H1 (cell line): ENCODE results near the gene KLHDC7A. TPM values are rescaled to one million over a fixed set of nuclear protein-coding genes. Genes with fewer than 3 reads are reported as not detected.

Source experiments
- CTCF ChIA-PET: fragments of 300-600 bp; sonication (Branson Sonifier 250); formaldehyde crosslinking; loops from one replicate; lab custom pipeline; 2021; ENCODE audit not compliant: partially characterized antibody; lab: Charles Lee
- POLR2A ChIA-PET: fragments of 300-600 bp; sonication (Branson Sonifier 250); formaldehyde crosslinking; loops from one replicate; lab custom pipeline; 2021; ENCODE audit warnings: inconsistent platforms; ENCODE audit not compliant: partially characterized antibody; lab: Charles Lee
- DNase-seq, 2 experiments: peaks; one replicate each; pipeline versions ENCODE4 v3.0.0 to v3.0.0-alpha.2; 2010 to 2022; ENCODE audit warnings: low spot score in 2 of 2, low read depth in 1 of 2, mixed read lengths in 1 of 2
- FAIRE-seq: peaks from 2 replicates; lab custom pipeline; 2011; peaks lifted over from hg19 to GRCh38; lab: Jason Lieb, UNC
- H2AFZ ChIP-seq: 2 replicates; pipeline ENCODE4 v1.8.1; 2012; ENCODE audit warnings: low read length, inconsistent platforms
- H2AK5ac ChIP-seq: 2 replicates; pipeline ENCODE4 v1.6.1; 2013; ENCODE audit warnings: low read depth, low read length
- H2BK120ac ChIP-seq: replicated peaks from 2 replicates; pipeline ENCODE3; 2013; ENCODE audit warnings: low read depth, low read length, inconsistent platforms
- H2BK12ac ChIP-seq: 2 replicates; pipeline ENCODE4 v1.6.1; 2013; ENCODE audit warnings: low read depth, low read length
- H2BK15ac ChIP-seq: 2 replicates; pipeline ENCODE4 v1.6.1; 2013; ENCODE audit warnings: low read length
- H2BK20ac ChIP-seq: 2 replicates; pipeline ENCODE4 v1.6.1; 2013; ENCODE audit warnings: low read length
- H2BK5ac ChIP-seq: 2 replicates; pipeline ENCODE4 v1.6.1; 2013; ENCODE audit warnings: low read depth, low read length
- H3K14ac ChIP-seq: 2 replicates; pipeline ENCODE4 v1.6.1; 2013; ENCODE audit warnings: inconsistent platforms; ENCODE audit not compliant: insufficient read length
- H3K18ac ChIP-seq: 2 replicates; pipeline ENCODE4 v1.6.1; 2013; ENCODE audit warnings: low read length; ENCODE audit errors: extremely low read depth
- H3K23ac ChIP-seq: 2 replicates; pipeline ENCODE4 v1.6.1; 2013; ENCODE audit warnings: inconsistent platforms; ENCODE audit not compliant: insufficient read length
- H3K23me2 ChIP-seq: 2 replicates; pipeline ENCODE4 v1.6.1; 2013; ENCODE audit warnings: low read depth, low read length
- H3K27ac ChIP-seq: 2 replicates; pipeline ENCODE4 v1.6.1; 2011; ENCODE audit warnings: low read depth, low read length, inconsistent platforms
- H3K27me3 ChIP-seq, 4 experiments: replicated peaks in 1 of 4; 1 replicate in 1 of 4; 2 replicates in 3 of 4; pipeline versions ENCODE4 v1.6.1 to v1.8.1; 2011 to 2013; ENCODE audit warnings: low read length in 3 of 4, mild to moderate bottlenecking in 3 of 4, inconsistent platforms in 2 of 4, mixed read lengths in 2 of 4, moderate library complexity in 1 of 4; ENCODE audit not compliant: control insufficient read depth in 3 of 4, insufficient read depth in 3 of 4; ENCODE audit errors: extremely low read depth in 1 of 4
- H3K36me3 ChIP-seq, 4 experiments: 2 replicates each; pipeline versions ENCODE4 v1.6.1 to v1.8.1; 2011 to 2013; ENCODE audit warnings: mild to moderate bottlenecking in 4 of 4, low read length in 3 of 4, moderate library complexity in 2 of 4, control low read depth in 1 of 4, inconsistent platforms in 1 of 4; ENCODE audit not compliant: insufficient read depth in 4 of 4, control insufficient read depth in 2 of 4
- H3K4ac ChIP-seq: replicated peaks from 2 replicates; pipeline ENCODE3; 2013; ENCODE audit warnings: low read length, low read depth, mixed read lengths, inconsistent platforms; ENCODE audit not compliant: insufficient read length
- H3K4me1 ChIP-seq, 4 experiments: replicated peaks in 1 of 4; 1 replicate in 1 of 4; 2 replicates in 3 of 4; pipeline versions ENCODE4 v1.6.1 to v1.8.1; 2011 to 2013; ENCODE audit warnings: low read length in 3 of 4, inconsistent platforms in 2 of 4, mixed read lengths in 1 of 4; ENCODE audit not compliant: insufficient read depth in 4 of 4, control insufficient read depth in 3 of 4
- H3K4me2 ChIP-seq, 2 experiments: 2 replicates each; pipeline versions ENCODE4 v1.6.1 to v1.8.1; 2011 to 2013; ENCODE audit warnings: low read depth in 2 of 2, low read length in 2 of 2, control low read depth in 1 of 2, inconsistent platforms in 1 of 2, mild to moderate bottlenecking in 1 of 2; ENCODE audit not compliant: insufficient read depth in 1 of 2
- H3K4me3 ChIP-seq, 4 experiments: fragments of 200-600, 300-600 bp in 1 of 4; sonication (generic), shearing (Covaris generic), sonication (Bioruptor Twin) in 1 of 4; 2 replicates each; pipeline versions ENCODE4 v1.5.1 to v1.8.1; 2011 to 2016; ENCODE audit warnings: low read length in 4 of 4, low read depth in 3 of 4, control low read depth in 2 of 4, inconsistent platforms in 2 of 4, mild to moderate bottlenecking in 2 of 4, mixed read lengths in 1 of 4, moderate library complexity in 1 of 4; ENCODE audit not compliant: insufficient read depth in 2 of 4; ENCODE audit errors: extremely low read depth in 1 of 4
- H3K56ac ChIP-seq: replicated peaks from 2 replicates; pipeline ENCODE3; 2013; ENCODE audit warnings: low read depth, mild to moderate bottlenecking, mixed read lengths, low read length, inconsistent platforms; ENCODE audit not compliant: insufficient read length
- H3K79me1 ChIP-seq: 2 replicates; pipeline ENCODE4 v1.6.1; 2013; ENCODE audit warnings: low read depth, low read length, control low read depth
- H3K79me2 ChIP-seq, 2 experiments: 2 replicates each; pipeline versions ENCODE4 v1.6.1 to v1.8.1; 2012 to 2013; ENCODE audit warnings: low read length in 2 of 2, mild to moderate bottlenecking in 2 of 2, inconsistent platforms in 1 of 2; ENCODE audit not compliant: insufficient read depth in 2 of 2, control insufficient read depth in 1 of 2
- H3K9ac ChIP-seq, 4 experiments: replicated peaks in 1 of 4; 1 replicate in 1 of 4; 2 replicates in 3 of 4; pipeline versions ENCODE4 v1.6.1 to v1.8.1; 2011 to 2013; ENCODE audit warnings: low read depth in 3 of 4, low read length in 3 of 4, control low read depth in 2 of 4, mild to moderate bottlenecking in 2 of 4, moderate library complexity in 2 of 4, inconsistent platforms in 1 of 4; ENCODE audit errors: extremely low read depth in 1 of 4
- H3K9me3 ChIP-seq, 2 experiments: 2 replicates each; pipeline versions ENCODE4 v1.6.1 to v1.8.1; 2012 to 2013; ENCODE audit warnings: mild to moderate bottlenecking in 2 of 2, moderate library complexity in 2 of 2, control low read depth in 1 of 2, inconsistent platforms in 1 of 2, low read depth in 1 of 2, low read length in 1 of 2, mixed read lengths in 1 of 2; ENCODE audit not compliant: insufficient read depth in 2 of 2
- H4K20me1 ChIP-seq, 2 experiments: replicated peaks in 1 of 2; 2 replicates each; pipeline versions ENCODE3 to v1.8.1; 2011 to 2013; ENCODE audit warnings: inconsistent platforms in 2 of 2, low read length in 2 of 2, mild to moderate bottlenecking in 1 of 2; ENCODE audit not compliant: insufficient read depth in 2 of 2, control insufficient read depth in 1 of 2
- H4K5ac ChIP-seq: 2 replicates; pipeline ENCODE4 v1.6.1; 2013; ENCODE audit warnings: low read length, low read depth, mixed read lengths, inconsistent platforms; ENCODE audit not compliant: insufficient read length
- H4K8ac ChIP-seq: 2 replicates; pipeline ENCODE4 v1.8.0; 2013; ENCODE audit warnings: mild to moderate bottlenecking, moderate library complexity, low read length, inconsistent platforms; ENCODE audit not compliant: insufficient read depth; ENCODE audit errors: extremely low read depth
- H4K91ac ChIP-seq: replicated peaks from 2 replicates; pipeline ENCODE3; 2013; ENCODE audit warnings: low read length, mixed read lengths, inconsistent platforms; ENCODE audit not compliant: insufficient read length
- E2F6 ChIP-seq: IDR thresholded peaks from 2 replicates; pipeline ENCODE4 v1.6.1; 2012; ENCODE audit warnings: inconsistent platforms
- TAF7 ChIP-seq: optimal IDR thresholded peaks from 2 replicates; pipeline ENCODE3; 2011; ENCODE audit warnings: low read depth, mild to moderate bottlenecking, inconsistent platforms, low read length, moderate library complexity, borderline replicate concordance
- WGBS, 2 experiments: shearing (Covaris generic) in 1 of 2; methylation state at CpG; one replicate each; pipeline versions ENCODE4 v1.1.6 to v1.1.7; 2013 to 2015; ENCODE audit warnings: low lambda C conversion rate in 2 of 2, mixed read lengths in 2 of 2, inconsistent platforms in 1 of 2, low coverage in 1 of 2, missing lambda C conversion rate in 1 of 2; ENCODE audit not compliant: insufficient replicate concordance in 2 of 2, insufficient coverage in 1 of 2, insufficient read length in 1 of 2; ENCODE audit errors: extremely low coverage in 1 of 2, missing lambda C conversion rate in 1 of 2; 5-methylcytosine and 5-hydroxymethylcytosine counted together
- polyA plus RNA-seq, 7 experiments: library from polyadenylated mRNA; depleted of rRNA in 3 of 7; stranded (reverse) in 5 of 7; unstranded in 2 of 7; fragments of >200 nt in 5 of 7; fragments of 200-250 nt in 2 of 7; gene quantifications; 1 replicate in 5 of 7; 2 replicates in 1 of 7; 4 replicates in 1 of 7; pipeline versions ENCODE4 v1.2.1 to v1.2.3, GENCODE V29; 2011 to 2013; ENCODE audit warnings: missing spikeins in 2 of 7, mixed read lengths in 2 of 7
- total RNA-seq: library from RNA; stranded (reverse); fragmentation: NEBNext Ultra II Directional; extraction: Animal tissue kit (Norgen Biotek cat#: 25700); gene quantifications from 2 replicates; pipeline ENCODE4 v1.2.1, GENCODE V29; 2021

Gene KLHDC7A
- total and polyA plus RNA-seq, 2 of the 8 experiments (the other 6 are each of a cell fraction or from before 2014, with no cell fraction given) = 3.9 to 18.9 TPM

- ChIA-PET CTCF (interaction anchor here (0.8 to 2.1 kb wide), 5 partner anchors 11 to 182 kb away, joined by 3 to 6 read pairs (median 4); no protein-coding TSS in a partner anchor), POLR2A (interaction anchor here (0.9 to 1.9 kb wide), 4 partner anchors 12 to 83 kb away, joined by 3 to 19 read pairs (median 3); no protein-coding TSS in a partner anchor)
- Histone ChIP-seq H3K23me2 (no peaks in the 10 kb centered on the region), H4K5ac (no peak overlapping the region), H3K14ac (no peak overlapping the region), H3K18ac (peak overlapping the region; percentile 68), H3K4me2 (peak overlapping the region in 1 of 2 experiments; percentile 39; a peak in 1 of 4 replicates), H2AFZ (no peak overlapping the region), H3K79me2 (peaks cover 0 to 4% of the 10 kb centered on the region in 2 experiments; a peak in 1 of 4 replicates), H4K91ac (peak overlapping the region; percentile 97), H2BK12ac (peak overlapping the region; percentile 89; the same call in 1 of the 2 replicates), H3K4ac (no peak overlapping the region), H4K8ac (peak overlapping the region; percentile 0; the same call in 1 of the 2 replicates), H3K56ac (no peak overlapping the region), H3K27ac (no peak overlapping the region), H2AK5ac (peak overlapping the region; percentile 1; the same call in 1 of the 2 replicates), H3K27me3 (no peaks in the 10 kb centered on the region; a peak in 1 of 7 replicates), H3K4me3 (0 out of 8 replicates have a peak overlapping the region, but pooled peaks of 1 of the 4 experiments have one; percentile 29), H3K4me1 (peaks cover 10 to 22% (median 18%) of the 10 kb centered on the region in 4 experiments), H3K36me3 (peaks cover 5 to 29% (median 10%) of the 10 kb centered on the region in 4 experiments; a peak in 4 of 8 replicates), H2BK20ac (peak overlapping the region; percentile 91; the same call in 1 of the 2 replicates), H2BK15ac (no peak overlapping the region; the same call in 1 of the 2 replicates), H3K9ac (no peak overlapping the region), H3K23ac (no peak overlapping the region), H2BK5ac (peak overlapping the region; percentile 99), H3K9me3 (peaks cover 0 to 34% of the 10 kb centered on the region in 2 experiments; a peak in 3 of 4 replicates), H3K79me1 (0 out of 2 replicates have a peak, but pooled peaks cover 6% of the 10 kb centered on the region), H2BK120ac (peak overlapping the region; percentile 56), H4K20me1 (no peaks in the 10 kb centered on the region)
- FAIRE-seq (no peak), DNase-seq (no peak)
- WGBS, 2 experiments = 95% methylated on average over 49 of the region's 49 CpGs; no CpG with 5 or more reads in 1 of the 2 experiments
- TF ChIP-seq TAF7 (no peak), E2F6 (0 out of 2 replicates have a peak, but pooled peaks have one; percentile 11)
These were observed 1.4 kb downstream of the KLHDC7A start for GRCh38 chr1:18481921-18482701.
